ENCODE measurements around the gene ELOA. TPM values are rescaled to one million over a fixed set of nuclear protein-coding genes. Genes with fewer than 3 reads are reported as not detected.
"Not testable (repeated sequence)": the region's sequence is repeated elsewhere in the genome, so short reads cannot be mapped to it uniquely, and the experiment has no call there.

ELOA gene
- total RNA-seq, 2 experiments from 2014 or later: 58.5 to 60.6 TPM

GRCh38 chr1:23799570-23800399 is 56.5 kb downstream of the ELOA start:
- peak overlapping the region; percentile 98 for H3K4me3 Mint-ChIP-seq
- DNase-seq: peak; percentile 47
- peaks cover 6% of the 10 kb centered on the region for H3K36me3 Mint-ChIP-seq
- H3K27me3 Mint-ChIP-seq: no peaks in the 10 kb centered on the region
- H3K4me1 Mint-ChIP-seq: peaks cover 16% of the 10 kb centered on the region
- H3K9me3 Mint-ChIP-seq: no peaks in the 10 kb centered on the region
- peak overlapping the region; percentile 83 for H3K27ac Mint-ChIP-seq

- Mint-ChIP-seq H3K4me3 (peak within 1 kb of the TSS; percentile 98), H3K4me1 (peaks cover 16% of the 10 kb centered on the region), H3K36me3 (peaks cover 6% of the 10 kb centered on the region), H3K27me3 (no peaks in the 10 kb centered on the region), H3K9me3 (no peaks in the 10 kb centered on the region), H3K27ac (peak within 1 kb of the TSS; percentile 83)
- DNase-seq: peak; percentile 96
These were observed 57.4 kb downstream of the ELOA start, which contains the start of gene GALE for GRCh38 chr1:23800400-23801337. GALE (minus strand) TSS chr1:23800754; CDS start chr1:23799007, 1,747 bp downstream.

GRCh38 chr1:23801338-23801748 is 58.1 kb downstream of the ELOA start:
- Mint-ChIP-seq H3K27me3 (no peaks in the 10 kb centered on the region), H3K4me1 (peaks cover 16% of the 10 kb centered on the region), H3K4me3 (peak overlapping the region; percentile 98), H3K36me3 (peaks cover 6% of the 10 kb centered on the region), H3K9me3 (no peaks in the 10 kb centered on the region), H3K27ac (peak overlapping the region; percentile 77)
- no peak for DNase-seq

- Mint-ChIP-seq H3K27me3 (no peaks in the 10 kb centered on the region), H3K4me3 (peak overlapping the region; percentile 53), H3K36me3 (peaks cover 6% of the 10 kb centered on the region), H3K27ac (no peak overlapping the region), H3K9me3 (no peaks in the 10 kb centered on the region), H3K4me1 (peaks cover 16% of the 10 kb centered on the region)
- DNase-seq: no peak
These were observed 58.6 kb downstream of the ELOA start for GRCh38 chr1:23801876-23802275.

GRCh38 chr1:23802809-23803342 is 59.6 kb downstream of the ELOA start:
- not testable (repeated sequence) for H3K27ac Mint-ChIP-seq, DNase-seq, H3K36me3 Mint-ChIP-seq, H3K27me3 Mint-ChIP-seq, H3K4me3 Mint-ChIP-seq, H3K9me3 Mint-ChIP-seq
- peaks cover 16% of the 10 kb centered on the region for H3K4me1 Mint-ChIP-seq

- H3K27ac Mint-ChIP-seq: no peak overlapping the region
These were observed 60.4 kb downstream of the ELOA start for GRCh38 chr1:23803674-23804073.

GRCh38 chr1:23804183-23804835 is 61.0 kb downstream of the ELOA start:
- H3K9me3 Mint-ChIP-seq: no peaks in the 10 kb centered on the region
- H3K27me3 Mint-ChIP-seq: no peaks in the 10 kb centered on the region
- H3K4me1 Mint-ChIP-seq: peaks cover 9% of the 10 kb centered on the region
- H3K4me3 Mint-ChIP-seq: no peak overlapping the region
- no peak for DNase-seq
- H3K27ac Mint-ChIP-seq: no peak overlapping the region
- H3K36me3 Mint-ChIP-seq: no peaks in the 10 kb centered on the region

More at GRCh38 chr1:23803674-23804073, 60.4 kb downstream of the ELOA start:
- H3K27me3 Mint-ChIP-seq: no peaks in the 10 kb centered on the region
- no peaks in the 10 kb centered on the region for H3K9me3 Mint-ChIP-seq
- peaks cover 1% of the 10 kb centered on the region for H3K36me3 Mint-ChIP-seq
- peaks cover 15% of the 10 kb centered on the region for H3K4me1 Mint-ChIP-seq
- DNase-seq: no peak
- no peak overlapping the region for H3K4me3 Mint-ChIP-seq

GRCh38 chr1:23805025-23805424 is 61.8 kb downstream of the ELOA start:
- Mint-ChIP-seq H3K27ac (peak overlapping the region; percentile 34), H3K4me1 (peaks cover 9% of the 10 kb centered on the region), H3K9me3 (no peaks in the 10 kb centered on the region)

GRCh38 chr1:23806280-23806679 is 63.0 kb downstream of the ELOA start:
- no peaks in the 10 kb centered on the region for H3K9me3 Mint-ChIP-seq
- H3K27ac Mint-ChIP-seq: no peak overlapping the region
- no peaks in the 10 kb centered on the region for H3K27me3 Mint-ChIP-seq
- peaks cover 9% of the 10 kb centered on the region for H3K4me1 Mint-ChIP-seq
- no peaks in the 10 kb centered on the region for H3K36me3 Mint-ChIP-seq
- no peak for DNase-seq
- H3K4me3 Mint-ChIP-seq: no peak overlapping the region

More at GRCh38 chr1:23805025-23805424, 61.8 kb downstream of the ELOA start:
- Mint-ChIP-seq H3K4me3 (no peak overlapping the region), H3K27me3 (no peaks in the 10 kb centered on the region), H3K36me3 (no peaks in the 10 kb centered on the region)
- no peak for DNase-seq

GRCh38 chr1:23807453-23807852 is 64.2 kb downstream of the ELOA start:
- peaks cover 5% of the 10 kb centered on the region for H3K4me1 Mint-ChIP-seq
- no peak overlapping the region for H3K4me3 Mint-ChIP-seq
- no peak for DNase-seq
- H3K27ac Mint-ChIP-seq: no peak overlapping the region
- H3K27me3 Mint-ChIP-seq: no peaks in the 10 kb centered on the region
- H3K9me3 Mint-ChIP-seq: no peaks in the 10 kb centered on the region
- no peaks in the 10 kb centered on the region for H3K36me3 Mint-ChIP-seq

GRCh38 chr1:23809751-23810171 is 66.5 kb downstream of the ELOA start:
- Mint-ChIP-seq H3K27ac (no peak overlapping the region), H3K4me1 (peaks cover 5% of the 10 kb centered on the region), H3K36me3 (no peaks in the 10 kb centered on the region), H3K4me3 (no peak overlapping the region), H3K27me3 (no peaks in the 10 kb centered on the region), H3K9me3 (no peaks in the 10 kb centered on the region)
- DNase-seq: peak; percentile 82

- H3K27me3 Mint-ChIP-seq: no peaks in the 10 kb centered on the region
- DNase-seq: peak; percentile 54
- no peak overlapping the region for H3K4me3 Mint-ChIP-seq
- no peak overlapping the region for H3K27ac Mint-ChIP-seq
- no peaks in the 10 kb centered on the region for H3K9me3 Mint-ChIP-seq
- no peaks in the 10 kb centered on the region for H3K36me3 Mint-ChIP-seq
- H3K4me1 Mint-ChIP-seq: peaks cover 5% of the 10 kb centered on the region
These were observed 67.7 kb downstream of the ELOA start for GRCh38 chr1:23810818-23811540.
